ENCODE results near the gene BAHCC1.

DNA sequence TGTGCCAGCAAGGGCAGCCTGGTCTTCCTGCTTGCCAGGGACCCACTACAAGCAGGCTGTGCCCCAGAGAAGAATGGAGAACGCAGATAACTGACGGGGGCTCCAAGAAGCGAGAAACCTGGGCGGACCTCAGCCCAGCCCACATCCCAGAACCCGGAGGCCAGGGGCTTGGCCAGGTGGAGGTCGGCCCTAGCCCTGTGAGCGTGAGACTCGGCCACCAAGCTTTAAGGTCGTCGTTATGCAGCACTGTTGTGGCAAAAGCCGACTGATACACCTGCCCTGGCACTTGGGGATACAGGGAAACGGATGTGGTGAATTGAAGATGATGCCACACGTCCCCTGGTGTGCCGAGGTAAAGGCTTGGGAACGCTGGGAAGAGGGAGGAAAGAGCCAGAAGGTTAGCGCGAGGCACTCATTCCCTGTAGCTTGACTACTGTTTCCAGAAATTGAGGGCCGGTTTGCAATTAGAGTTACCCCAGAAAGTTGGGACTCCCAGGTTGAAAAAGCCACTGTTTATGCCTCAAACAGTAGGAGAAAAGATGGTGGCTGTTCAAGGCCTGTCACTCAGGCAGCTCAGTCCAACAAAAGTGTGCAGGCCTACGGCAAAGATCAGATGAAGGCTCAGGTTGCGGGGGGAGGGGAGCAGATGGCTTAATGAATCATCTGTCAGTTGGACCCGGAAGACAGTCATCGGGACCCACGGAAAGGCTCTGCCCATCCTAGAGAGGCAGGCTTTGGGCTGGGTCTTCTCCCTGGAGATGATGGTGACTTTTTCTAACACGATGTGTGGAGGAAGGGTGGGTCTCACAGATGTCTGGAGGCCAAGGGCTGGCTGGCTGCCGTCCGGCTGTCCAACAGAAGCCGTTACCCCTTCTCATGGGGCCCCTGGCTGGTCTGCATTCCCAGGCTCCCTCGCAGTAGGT is 45.6 kb upstream of the BAHCC1 start:
- no peak for TF ChIP-seq POLR2A (IDR thresholded peaks at IDR 0.05; ENCODE audit: low read depth, low read length)
- TF ChIP-seq BHLHE40 (IDR thresholded peaks at IDR 0.05; ENCODE audit: low read depth, low read length): no peak
- no peak for TF ChIP-seq RAD21 (IDR thresholded peaks at IDR 0.05; ENCODE audit: low read length)
